ENCODE measurements around the gene FOXJ3. TPM values are rescaled to one million over a fixed set of nuclear protein-coding genes. Genes with fewer than 3 reads are reported as not detected.
A peak's percentile ranks its signal among the peaks of the same experiment; 100 is the strongest.

The FOXJ3 gene
- total and polyA plus RNA-seq, 2 of the 13 experiments (the other 11 are each of a cell fraction or from before 2014, with no cell fraction given): 16.6 to 48.5 TPM

DNA sequence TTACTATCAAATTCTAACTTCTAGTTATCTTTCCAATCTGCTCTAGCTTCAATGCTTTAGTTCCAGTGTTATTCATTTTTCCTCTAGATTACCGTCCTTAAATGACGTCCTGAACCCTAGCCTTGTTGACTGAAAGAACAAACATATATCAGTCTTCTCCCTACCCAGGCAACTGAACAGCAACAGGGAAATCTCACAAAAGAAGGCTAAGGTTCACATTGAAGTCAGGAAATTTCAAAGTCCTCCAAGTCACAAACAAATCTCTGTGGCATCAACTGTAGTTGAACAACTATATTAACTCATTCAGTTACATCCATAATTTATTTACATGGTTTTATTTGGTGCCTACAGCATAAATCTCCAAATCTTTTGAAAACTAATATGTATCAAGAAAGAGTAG, 19.5 kb downstream of the FOXJ3 start (continued):
- TF ChIP-seq, protein P1, sequence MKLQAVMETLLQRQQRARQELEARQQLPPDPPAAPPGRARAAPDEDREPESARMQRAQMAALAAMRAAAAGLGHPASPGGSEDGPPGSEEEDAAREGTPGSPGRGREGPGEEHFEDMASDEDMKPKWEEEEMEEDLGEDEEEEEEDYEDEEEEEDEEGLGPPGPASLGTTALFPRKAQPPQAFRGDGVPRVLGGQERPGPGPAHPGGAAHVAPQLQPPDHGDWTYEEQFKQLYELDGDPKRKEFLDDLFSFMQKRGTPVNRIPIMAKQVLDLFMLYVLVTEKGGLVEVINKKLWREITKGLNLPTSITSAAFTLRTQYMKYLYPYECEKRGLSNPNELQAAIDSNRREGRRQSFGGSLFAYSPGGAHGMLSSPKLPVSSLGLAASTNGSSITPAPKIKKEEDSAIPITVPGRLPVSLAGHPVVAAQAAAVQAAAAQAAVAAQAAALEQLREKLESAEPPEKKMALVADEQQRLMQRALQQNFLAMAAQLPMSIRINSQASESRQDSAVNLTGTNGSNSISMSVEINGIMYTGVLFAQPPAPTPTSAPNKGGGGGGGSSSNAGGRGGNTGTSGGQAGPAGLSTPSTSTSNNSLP (IDR thresholded peaks at IDR 0.05; ENCODE audit: low read depth, low read length): no peak; the same call in 1 of the 2 replicates
- TF ChIP-seq NCOA1 (CRISPR knock-in tag; IDR thresholded peaks at IDR 0.05) (no peak), CEBPG (CRISPR knock-in tag; IDR thresholded peaks at IDR 0.05) (no peak), PAX8 (CRISPR knock-in tag; IDR thresholded peaks at IDR 0.05; ENCODE audit: borderline replicate concordance) (no peak), SAP130 (CRISPR knock-in tag; IDR thresholded peaks at IDR 0.05; ENCODE audit: low read depth) (peak; percentile 66), ZNF609 (CRISPR knock-in tag; IDR thresholded peaks at IDR 0.05; ENCODE audit: borderline replicate concordance) (0 out of 2 replicates have a peak, but pooled peaks have one; percentile 23), RXRB (CRISPR knock-in tag; IDR thresholded peaks at IDR 0.05; ENCODE audit: borderline replicate concordance) (peak; percentile 93), SOX5 (CRISPR knock-in tag; IDR thresholded peaks at IDR 0.05; ENCODE audit: borderline replicate concordance) (peak; percentile 54; the same call in 1 of the 2 replicates), SPEN (CRISPR knock-in tag; IDR thresholded peaks at IDR 0.05; ENCODE audit: low read depth) (no peak), FOXP1 (IDR thresholded peaks at IDR 0.05) (no peak), FOXP1 (CRISPR knock-in tag; IDR thresholded peaks at IDR 0.05) (peak; percentile 68), NCOR1 (IDR thresholded peaks at IDR 0.05; ENCODE audit: borderline replicate concordance, low read length) (0 out of 2 replicates have a peak, but pooled peaks have one; percentile 38), USF2 (IDR thresholded peaks at IDR 0.05; ENCODE audit: low read depth, low read length) (no peak), USF2 (CRISPR knock-in tag; IDR thresholded peaks at IDR 0.05; ENCODE audit: borderline replicate concordance) (no peak), EP300 (IDR thresholded peaks at IDR 0.05; ENCODE audit: low read depth in 2 of 2, low read length in 2 of 2) (no peak), EP300 (CRISPR knock-in tag; IDR thresholded peaks at IDR 0.05; ENCODE audit: borderline replicate concordance) (no peak), MTA1 (CRISPR knock-in tag; IDR thresholded peaks at IDR 0.05; ENCODE audit: borderline replicate concordance) (no peak), HNRNPH1 (optimal IDR thresholded peaks at IDR 0.05; ENCODE audit: low read depth, low read length) (no peak), HOXA7 (CRISPR knock-in tag; IDR thresholded peaks at IDR 0.05) (no peak), SOX13 (IDR thresholded peaks at IDR 0.05) (no peak), SOX13 (CRISPR knock-in tag; conservative IDR thresholded peaks at IDR 0.05 in 1 of 2, IDR thresholded peaks at IDR 0.05 in 1 of 2) (peak in 1 of 2 experiments; percentile 20; a peak in 1 of 4 replicates)
- TF ChIP-seq, protein P2, sequence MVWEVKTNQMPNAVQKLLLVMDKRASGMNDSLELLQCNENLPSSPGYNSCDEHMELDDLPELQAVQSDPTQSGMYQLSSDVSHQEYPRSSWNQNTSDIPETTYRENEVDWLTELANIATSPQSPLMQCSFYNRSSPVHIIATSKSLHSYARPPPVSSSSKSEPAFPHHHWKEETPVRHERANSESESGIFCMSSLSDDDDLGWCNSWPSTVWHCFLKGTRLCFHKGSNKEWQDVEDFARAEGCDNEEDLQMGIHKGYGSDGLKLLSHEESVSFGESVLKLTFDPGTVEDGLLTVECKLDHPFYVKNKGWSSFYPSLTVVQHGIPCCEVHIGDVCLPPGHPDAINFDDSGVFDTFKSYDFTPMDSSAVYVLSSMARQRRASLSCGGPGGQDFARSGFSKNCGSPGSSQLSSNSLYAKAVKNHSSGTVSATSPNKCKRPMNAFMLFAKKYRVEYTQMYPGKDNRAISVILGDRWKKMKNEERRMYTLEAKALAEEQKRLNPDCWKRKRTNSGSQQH (CRISPR knock-in tag; IDR thresholded peaks at IDR 0.05; ENCODE audit: low read depth): 0 out of 2 replicates have a peak, but pooled peaks have one; percentile 4
